Fibroblast of lung (primary cell): ENCODE measurements around the gene ZBP1. TPM values are rescaled to one million over a fixed set of nuclear protein-coding genes. Genes with fewer than 3 reads are reported as not detected.

ENCODE experiments used
- DNase-seq, 2 donors: peaks; one replicate each; pipeline versions ENCODE4 v3.0.0 to v3.0.0-alpha.2; 2010; ENCODE audit warnings: low read depth in 2 of 2
- H2AFZ ChIP-seq: 2 replicates; pipeline ENCODE4 v1.5.1; 2012; ENCODE audit warnings: low read length, control low read depth, inconsistent platforms
- H3K27ac ChIP-seq: 2 replicates; pipeline ENCODE4 v1.5.1; 2011; ENCODE audit warnings: low read length, control low read depth; ENCODE audit not compliant: insufficient read depth
- H3K27me3 ChIP-seq: 2 replicates; pipeline ENCODE4 v1.5.1; 2011; ENCODE audit warnings: mild to moderate bottlenecking, low read length; ENCODE audit not compliant: control insufficient read depth, insufficient read depth
- H3K36me3 ChIP-seq: 2 replicates; pipeline ENCODE4 v1.5.1; 2011; ENCODE audit warnings: low read length; ENCODE audit not compliant: control insufficient read depth, insufficient read depth
- H3K4me1 ChIP-seq: 2 replicates; pipeline ENCODE4 v1.5.1; 2011; ENCODE audit warnings: low read length; ENCODE audit not compliant: control insufficient read depth, insufficient read depth; ENCODE audit errors: extremely low read depth
- H3K4me2 ChIP-seq: 2 replicates; pipeline ENCODE4 v1.5.1; 2011; ENCODE audit warnings: low read length, control low read depth; ENCODE audit not compliant: insufficient read depth; ENCODE audit errors: extremely low read depth
- H3K4me3 ChIP-seq, 4 experiments: fragments of 200-600 bp in 1 of 4; sonication (generic) in 1 of 4; replicated peaks in 1 of 4; 2 replicates each; pipeline ENCODE4 v1.5.1; 2011 to 2016; ENCODE audit warnings: low read length in 4 of 4, low read depth in 3 of 4, mild to moderate bottlenecking in 3 of 4, control low read depth in 2 of 4, inconsistent platforms in 1 of 4, mixed read lengths in 1 of 4; ENCODE audit not compliant: insufficient read depth in 1 of 4; ENCODE audit errors: control extremely low read depth in 1 of 4
- H3K79me2 ChIP-seq: 2 replicates; pipeline ENCODE4 v1.5.1; 2012; ENCODE audit warnings: mild to moderate bottlenecking, low read length, inconsistent platforms; ENCODE audit not compliant: control insufficient read depth, insufficient read depth
- H3K9ac ChIP-seq: 2 replicates; pipeline ENCODE4 v1.5.1; 2011; ENCODE audit warnings: mild to moderate bottlenecking, low read length, control low read depth; ENCODE audit not compliant: insufficient read depth
- H3K9me3 ChIP-seq: 2 replicates; pipeline ENCODE4 v1.5.1; 2012; ENCODE audit warnings: low read depth, low read length; ENCODE audit not compliant: control insufficient read depth, insufficient read depth
- H4K20me1 ChIP-seq: 2 replicates; pipeline ENCODE4 v1.5.1; 2011; ENCODE audit warnings: low read length; ENCODE audit not compliant: control insufficient read depth, insufficient read depth; ENCODE audit errors: extremely low read depth
- EZH2 ChIP-seq: IDR thresholded peaks from 2 replicates; pipeline ENCODE4 v1.5.1; 2012; ENCODE audit warnings: low read length, control low read depth, mild to moderate bottlenecking; ENCODE audit errors: missing control alignments
- polyA plus RNA-seq, 2 donors: library from polyadenylated mRNA; depleted of rRNA in 1 of 2; stranded (reverse) in 1 of 2; unstranded in 1 of 2; fragments of >200 nt; gene quantifications; 2 replicates each; pipeline ENCODE4 v1.2.1, GENCODE V29; 2011 to 2012; ENCODE audit warnings: missing spikeins in 1 of 2
- total RNA-seq: library from RNA; depleted of rRNA; stranded (reverse); fragments of >200 nt; gene quantifications from 2 replicates; pipeline ENCODE4 v1.2.1, GENCODE V29; 2014
- TF ChIP-seq, protein P1 (sequence below), 2 donors: IDR thresholded peaks in 1 of 2; conservative IDR thresholded peaks in 1 of 2; 1 replicate in 1 of 2; 2 replicates in 1 of 2; pipeline ENCODE4 v1.5.1; 2011 to 2012; ENCODE audit warnings: low read length in 2 of 2, control low read depth in 1 of 2, inconsistent platforms in 1 of 2, low read depth in 1 of 2, mild to moderate bottlenecking in 1 of 2

Gene ZBP1
- total and polyA plus RNA-seq, 2 donors (not counting 1 experiment from before 2014, with no cell fraction given): not detected

GRCh38 chr20:57619051-57619831, 985 bp downstream of the ZBP1 start:
- no peak overlapping the region for H2AFZ ChIP-seq
- H3K9me3 ChIP-seq: no peaks in the 10 kb centered on the region
- no peak overlapping the region for H3K4me2 ChIP-seq
- H3K4me1 ChIP-seq: no peaks in the 10 kb centered on the region
- no peaks in the 10 kb centered on the region for H4K20me1 ChIP-seq
- no peaks in the 10 kb centered on the region for H3K36me3 ChIP-seq
- DNase-seq: no peak
- no peaks in the 10 kb centered on the region for H3K27me3 ChIP-seq
- H3K4me3 ChIP-seq: no peak overlapping the region
- no peaks in the 10 kb centered on the region for H3K79me2 ChIP-seq
- H3K9ac ChIP-seq: no peak overlapping the region
- no peak overlapping the region for H3K27ac ChIP-seq
- TF ChIP-seq EZH2: no peak
- TF ChIP-seq, protein P1, sequence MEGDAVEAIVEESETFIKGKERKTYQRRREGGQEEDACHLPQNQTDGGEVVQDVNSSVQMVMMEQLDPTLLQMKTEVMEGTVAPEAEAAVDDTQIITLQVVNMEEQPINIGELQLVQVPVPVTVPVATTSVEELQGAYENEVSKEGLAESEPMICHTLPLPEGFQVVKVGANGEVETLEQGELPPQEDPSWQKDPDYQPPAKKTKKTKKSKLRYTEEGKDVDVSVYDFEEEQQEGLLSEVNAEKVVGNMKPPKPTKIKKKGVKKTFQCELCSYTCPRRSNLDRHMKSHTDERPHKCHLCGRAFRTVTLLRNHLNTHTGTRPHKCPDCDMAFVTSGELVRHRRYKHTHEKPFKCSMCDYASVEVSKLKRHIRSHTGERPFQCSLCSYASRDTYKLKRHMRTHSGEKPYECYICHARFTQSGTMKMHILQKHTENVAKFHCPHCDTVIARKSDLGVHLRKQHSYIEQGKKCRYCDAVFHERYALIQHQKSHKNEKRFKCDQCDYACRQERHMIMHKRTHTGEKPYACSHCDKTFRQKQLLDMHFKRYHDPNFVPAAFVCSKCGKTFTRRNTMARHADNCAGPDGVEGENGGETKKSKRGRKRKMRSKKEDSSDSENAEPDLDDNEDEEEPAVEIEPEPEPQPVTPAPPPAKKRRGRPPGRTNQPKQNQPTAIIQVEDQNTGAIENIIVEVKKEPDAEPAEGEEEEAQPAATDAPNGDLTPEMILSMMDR (conservative IDR thresholded peaks at IDR 0.05 in 1 of 2, IDR thresholded peaks at IDR 0.05 in 1 of 2; ENCODE audit: low read depth in 1 of 2, low read length in 2 of 2): no peak

- Histone ChIP-seq H3K9me3 (no peaks in the 10 kb centered on the region), H3K9ac (no peak overlapping the region), H3K27ac (no peak overlapping the region), H3K27me3 (no peaks in the 10 kb centered on the region), H4K20me1 (no peaks in the 10 kb centered on the region), H3K4me1 (no peaks in the 10 kb centered on the region), H3K79me2 (no peaks in the 10 kb centered on the region), H3K4me3 (no peak overlapping the region), H3K36me3 (no peaks in the 10 kb centered on the region), H3K4me2 (no peak overlapping the region), H2AFZ (no peak overlapping the region)
- no peak for DNase-seq
- TF ChIP-seq, protein P1 (conservative IDR thresholded peaks at IDR 0.05 in 1 of 2, IDR thresholded peaks at IDR 0.05 in 1 of 2; ENCODE audit: low read depth in 1 of 2, low read length in 2 of 2): no peak
- TF ChIP-seq EZH2: no peak
Measured at GRCh38 chr20:57618764-57619050, 1.5 kb downstream of the ZBP1 start.

DNA sequence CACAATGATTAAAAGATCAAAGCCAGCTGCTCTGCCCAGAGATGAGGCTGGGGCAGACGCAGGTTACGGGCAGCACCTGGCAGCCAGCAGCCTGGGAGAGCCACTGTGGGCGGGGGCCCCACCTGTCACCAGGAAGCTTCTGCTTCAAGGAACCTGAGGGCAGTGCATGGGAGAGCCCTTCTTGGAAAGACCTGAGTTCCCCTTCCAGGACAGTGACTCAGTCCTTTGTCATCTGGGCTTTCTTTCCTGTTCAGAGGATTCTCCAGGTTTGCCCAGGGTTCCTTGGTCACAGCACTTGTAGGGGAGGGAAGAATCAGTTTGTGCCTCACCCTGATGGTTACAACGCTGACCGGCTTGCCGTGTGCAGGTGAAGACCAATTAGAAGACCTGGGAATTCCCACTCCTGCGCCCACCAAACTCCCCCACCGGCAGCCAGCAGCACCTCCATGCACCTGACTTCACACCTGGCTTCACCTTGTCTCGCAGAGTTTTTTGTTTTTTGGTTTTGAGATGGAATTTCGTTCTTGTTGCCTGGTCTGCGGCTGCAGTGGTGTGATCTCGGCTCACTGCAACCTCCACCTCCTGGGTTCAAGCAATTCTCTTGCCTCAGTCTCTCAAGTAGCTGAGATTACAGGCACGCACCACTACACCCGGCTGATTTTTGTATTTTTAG, 2.0 kb downstream of the ZBP1 start:
- Histone ChIP-seq H3K9ac (no peak overlapping the region), H3K79me2 (no peaks in the 10 kb centered on the region), H3K4me2 (no peak overlapping the region), H4K20me1 (no peaks in the 10 kb centered on the region), H3K27me3 (no peaks in the 10 kb centered on the region), H3K4me1 (no peaks in the 10 kb centered on the region), H3K9me3 (no peaks in the 10 kb centered on the region), H3K4me3 (no peak overlapping the region), H3K27ac (no peak overlapping the region), H3K36me3 (no peaks in the 10 kb centered on the region), H2AFZ (no peak overlapping the region)
- DNase-seq: no peak
- no peak for TF ChIP-seq EZH2
- TF ChIP-seq, protein P1 (conservative IDR thresholded peaks at IDR 0.05 in 1 of 2, IDR thresholded peaks at IDR 0.05 in 1 of 2; ENCODE audit: low read depth in 1 of 2, low read length in 2 of 2): no peak
